ENCODE data around the gene ZNF860.
"Not testable (repeated sequence)": the region's sequence is repeated elsewhere in the genome, so short reads cannot be mapped to it uniquely, and the experiment has no call there.

The ZNF860 gene

GRCh38 chr3:31995026-31995425, 13.5 kb downstream of the ZNF860 start:
- in situ Hi-C loops (cut with HindIII; ENCODE audit: low sequenced_read_pairs): not testable (repeated sequence)

GRCh38 chr3:31996195-31996594, 14.6 kb downstream of the ZNF860 start:
- in situ Hi-C loops (cut with HindIII; ENCODE audit: low sequenced_read_pairs): no loop called here

- in situ Hi-C loops (cut with HindIII; ENCODE audit: low sequenced_read_pairs): no loop called here
These were observed 15.9 kb downstream of the ZNF860 start for GRCh38 chr3:31997500-31997899.

GRCh38 chr3:31999907-32000439, 18.4 kb downstream of the ZNF860 start:
- in situ Hi-C loops (cut with HindIII; ENCODE audit: low sequenced_read_pairs): loop anchor here (25.0 kb wide), 1 partner anchor 162 kb away; no protein-coding TSS in a partner anchor

- in situ Hi-C loops (cut with HindIII; ENCODE audit: low sequenced_read_pairs): loop anchor here (25.0 kb wide), 1 partner anchor 161 kb away; no protein-coding TSS in a partner anchor
These were observed 19.3 kb downstream of the ZNF860 start for GRCh38 chr3:32000877-32001276.

- in situ Hi-C loops (cut with HindIII; ENCODE audit: low sequenced_read_pairs): loop anchor here (25.0 kb wide), 1 partner anchor 160 kb away; no protein-coding TSS in a partner anchor
These were observed 21.2 kb downstream of the ZNF860 start for GRCh38 chr3:32002561-32003368.

- in situ Hi-C loops (cut with HindIII; ENCODE audit: low sequenced_read_pairs): loop anchor here (25.0 kb wide), 1 partner anchor 159 kb away; no protein-coding TSS in a partner anchor
These were observed 21.8 kb downstream of the ZNF860 start for GRCh38 chr3:32003380-32003779.

GRCh38 chr3:32004113-32004765, 22.7 kb downstream of the ZNF860 start:
- in situ Hi-C loops (cut with HindIII; ENCODE audit: low sequenced_read_pairs): loop anchor here (25.0 kb wide), 1 partner anchor 158 kb away; no protein-coding TSS in a partner anchor

- in situ Hi-C loops (cut with HindIII; ENCODE audit: low sequenced_read_pairs): loop anchor here (25.0 kb wide), 1 partner anchor 153 kb away; no protein-coding TSS in a partner anchor
These were observed 27.6 kb downstream of the ZNF860 start for GRCh38 chr3:32009101-32009500.

GRCh38 chr3:32009957-32010356, 28.4 kb downstream of the ZNF860 start:
- in situ Hi-C loops (cut with HindIII; ENCODE audit: low sequenced_read_pairs): loop anchor here (25.0 kb wide), 1 partner anchor 152 kb away; no protein-coding TSS in a partner anchor

- in situ Hi-C loops (cut with HindIII; ENCODE audit: low sequenced_read_pairs): loop anchor here (25.0 kb wide), 1 partner anchor 152 kb away; no protein-coding TSS in a partner anchor
These were observed 29.1 kb downstream of the ZNF860 start for GRCh38 chr3:32010699-32011098.

- in situ Hi-C loops (cut with HindIII; ENCODE audit: low sequenced_read_pairs): loop anchor here (25.0 kb wide), 1 partner anchor 147 kb away; no protein-coding TSS in a partner anchor
These were observed 34.1 kb downstream of the ZNF860 start for GRCh38 chr3:32015638-32016037.

- in situ Hi-C loops (cut with HindIII; ENCODE audit: low sequenced_read_pairs): loop anchor here (25.0 kb wide), 1 partner anchor 145 kb away; no protein-coding TSS in a partner anchor
These were observed 35.7 kb downstream of the ZNF860 start for GRCh38 chr3:32017286-32017685.

- in situ Hi-C loops (cut with HindIII; ENCODE audit: low sequenced_read_pairs): loop anchor here (25.0 kb wide), 1 partner anchor 143 kb away; no protein-coding TSS in a partner anchor
These were observed 37.4 kb downstream of the ZNF860 start for GRCh38 chr3:32018757-32019564.

GRCh38 chr3:32021155-32021554, 39.6 kb downstream of the ZNF860 start:
- in situ Hi-C loops (cut with HindIII; ENCODE audit: low sequenced_read_pairs): loop anchor here (25.0 kb wide), 1 partner anchor 141 kb away; no protein-coding TSS in a partner anchor

- in situ Hi-C loops (cut with HindIII; ENCODE audit: low sequenced_read_pairs): loop anchor here (25.0 kb wide), 1 partner anchor 141 kb away; no protein-coding TSS in a partner anchor
These were observed 40.2 kb downstream of the ZNF860 start for GRCh38 chr3:32021748-32022147.

- in situ Hi-C loops (cut with HindIII; ENCODE audit: low sequenced_read_pairs): loop anchor here (25.0 kb wide), 1 partner anchor 139 kb away; no protein-coding TSS in a partner anchor
These were observed 41.4 kb downstream of the ZNF860 start for GRCh38 chr3:32022947-32023346.

GRCh38 chr3:32026593-32026992, 45.0 kb downstream of the ZNF860 start:
- in situ Hi-C loops (cut with HindIII; ENCODE audit: low sequenced_read_pairs): no loop called here

GRCh38 chr3:32037932-32038267, 56.4 kb downstream of the ZNF860 start:
- in situ Hi-C loops (cut with HindIII; ENCODE audit: low sequenced_read_pairs): no loop called here

- in situ Hi-C loops (cut with HindIII; ENCODE audit: low sequenced_read_pairs): no loop called here
These were observed 59.8 kb downstream of the ZNF860 start for GRCh38 chr3:32041316-32041715.
